Glomerular visceral epithelial cell (primary cell): ENCODE measurements around the gene CHRNA5.

Experiments used
- DNase-seq: peaks from one replicate; pipeline ENCODE4 v3.0.0-alpha.2; 2016; ENCODE audit errors: extremely low spot score

Gene CHRNA5

GRCh38 chr15:78620021-78620526, 54.8 kb downstream of the CHRNA5 start:
- DNase-seq = no peak

GRCh38 chr15:78620527-78621421, 55.5 kb downstream of the CHRNA5 start, which contains the start of gene CHRNA3:
TSS of gene CHRNA3 (minus strand) at chr15:78620996. CDS start at chr15:78620794, 202 bp downstream.
- no peak for DNase-seq

- no peak for DNase-seq
These were observed 56.6 kb downstream of the CHRNA5 start for GRCh38 chr15:78621810-78622402.

GRCh38 chr15:78623786-78624497, 58.6 kb downstream of the CHRNA5 start:
- DNase-seq = no peak

- no peak for DNase-seq
These were observed 59.6 kb downstream of the CHRNA5 start for GRCh38 chr15:78624651-78625590.

- DNase-seq = no peak
These were observed 60.4 kb downstream of the CHRNA5 start for GRCh38 chr15:78625606-78626280.

GRCh38 chr15:78626381-78626995, 61.2 kb downstream of the CHRNA5 start:
- DNase-seq = no peak

- no peak for DNase-seq
These were observed 62.0 kb downstream of the CHRNA5 start for GRCh38 chr15:78627348-78627747.

GRCh38 chr15:78628227-78628626, 62.9 kb downstream of the CHRNA5 start:
- no peak for DNase-seq

- no peak for DNase-seq
These were observed 63.9 kb downstream of the CHRNA5 start for GRCh38 chr15:78629031-78629715.

- no peak for DNase-seq
These were observed 64.4 kb downstream of the CHRNA5 start for GRCh38 chr15:78629716-78630065.

GRCh38 chr15:78630886-78631633, 65.7 kb downstream of the CHRNA5 start:
- no peak for DNase-seq

GRCh38 chr15:78633348-78633747, 68.0 kb downstream of the CHRNA5 start:
- no peak for DNase-seq

- DNase-seq = no peak
These were observed 69.2 kb downstream of the CHRNA5 start for GRCh38 chr15:78634210-78635145.

GRCh38 chr15:78635346-78635745, 70.0 kb downstream of the CHRNA5 start:
- DNase-seq = no peak

GRCh38 chr15:78636378-78636859, 71.1 kb downstream of the CHRNA5 start:
- DNase-seq = no peak

- no peak for DNase-seq
These were observed 72.6 kb downstream of the CHRNA5 start for GRCh38 chr15:78637776-78638435.
